Measurements from ENCODE around the gene EIF2B5.

GRCh38 chr3:184154885-184155643 is 19.9 kb downstream of the EIF2B5 start, which contains the start of gene DVL3:
- TF ChIP-seq TAF1 (IDR thresholded peaks at IDR 0.05; ENCODE audit: low read depth) (peak; percentile 45; the same call in 1 of the 2 replicates), CREB1 (IDR thresholded peaks at IDR 0.05; ENCODE audit: low read depth) (no peak)

Measured in Ishikawa (cell line).